ENCODE data around the gene FGF6.

DNA sequence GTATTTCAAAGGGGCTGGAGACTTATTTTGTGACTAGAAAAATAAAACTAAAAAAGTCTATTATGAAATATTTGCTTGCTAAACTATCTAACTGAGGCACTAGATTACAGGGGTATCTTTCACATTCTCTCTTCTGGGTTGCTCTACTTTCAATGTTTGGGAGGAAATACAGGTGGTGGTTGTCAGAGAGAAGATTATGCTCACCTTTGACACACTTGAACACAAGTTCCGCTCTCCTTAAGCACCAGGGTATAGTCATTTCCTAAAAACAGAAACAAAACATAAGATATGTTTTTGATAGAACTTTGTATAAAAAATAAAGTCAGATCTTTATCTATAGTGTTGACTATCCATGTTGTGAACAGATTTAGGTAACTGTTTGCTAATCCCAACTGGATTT is 45.4 kb upstream of the FGF6 start:
- no peak for TF ChIP-seq EP300 (IDR thresholded peaks at IDR 0.05; ENCODE audit: borderline replicate concordance in 1 of 2, low read depth in 1 of 2, low read length in 1 of 2)
- TF ChIP-seq, protein P1, sequence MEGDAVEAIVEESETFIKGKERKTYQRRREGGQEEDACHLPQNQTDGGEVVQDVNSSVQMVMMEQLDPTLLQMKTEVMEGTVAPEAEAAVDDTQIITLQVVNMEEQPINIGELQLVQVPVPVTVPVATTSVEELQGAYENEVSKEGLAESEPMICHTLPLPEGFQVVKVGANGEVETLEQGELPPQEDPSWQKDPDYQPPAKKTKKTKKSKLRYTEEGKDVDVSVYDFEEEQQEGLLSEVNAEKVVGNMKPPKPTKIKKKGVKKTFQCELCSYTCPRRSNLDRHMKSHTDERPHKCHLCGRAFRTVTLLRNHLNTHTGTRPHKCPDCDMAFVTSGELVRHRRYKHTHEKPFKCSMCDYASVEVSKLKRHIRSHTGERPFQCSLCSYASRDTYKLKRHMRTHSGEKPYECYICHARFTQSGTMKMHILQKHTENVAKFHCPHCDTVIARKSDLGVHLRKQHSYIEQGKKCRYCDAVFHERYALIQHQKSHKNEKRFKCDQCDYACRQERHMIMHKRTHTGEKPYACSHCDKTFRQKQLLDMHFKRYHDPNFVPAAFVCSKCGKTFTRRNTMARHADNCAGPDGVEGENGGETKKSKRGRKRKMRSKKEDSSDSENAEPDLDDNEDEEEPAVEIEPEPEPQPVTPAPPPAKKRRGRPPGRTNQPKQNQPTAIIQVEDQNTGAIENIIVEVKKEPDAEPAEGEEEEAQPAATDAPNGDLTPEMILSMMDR (IDR thresholded peaks at IDR 0.05): no peak
- no peak for TF ChIP-seq RAD21 (IDR thresholded peaks at IDR 0.05; ENCODE audit: low read length)
- TF ChIP-seq, protein P2, sequence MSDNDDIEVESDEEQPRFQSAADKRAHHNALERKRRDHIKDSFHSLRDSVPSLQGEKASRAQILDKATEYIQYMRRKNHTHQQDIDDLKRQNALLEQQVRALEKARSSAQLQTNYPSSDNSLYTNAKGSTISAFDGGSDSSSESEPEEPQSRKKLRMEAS (IDR thresholded peaks at IDR 0.05; ENCODE audit: low read depth): no peak
- no peak for TF ChIP-seq RFX5 (IDR thresholded peaks at IDR 0.05; ENCODE audit: low read length)
- no peak for TF ChIP-seq JUND (IDR thresholded peaks at IDR 0.05)
- TF ChIP-seq RXRA (IDR thresholded peaks at IDR 0.05; ENCODE audit: borderline replicate concordance, low read depth): no peak
- no peak for TF ChIP-seq NRF1 (IDR thresholded peaks at IDR 0.05; ENCODE audit: low read depth, low read length)
- no peak for TF ChIP-seq GATA2 (CRISPR knock-in tag; IDR thresholded peaks at IDR 0.05)
- TF ChIP-seq, protein P3, sequence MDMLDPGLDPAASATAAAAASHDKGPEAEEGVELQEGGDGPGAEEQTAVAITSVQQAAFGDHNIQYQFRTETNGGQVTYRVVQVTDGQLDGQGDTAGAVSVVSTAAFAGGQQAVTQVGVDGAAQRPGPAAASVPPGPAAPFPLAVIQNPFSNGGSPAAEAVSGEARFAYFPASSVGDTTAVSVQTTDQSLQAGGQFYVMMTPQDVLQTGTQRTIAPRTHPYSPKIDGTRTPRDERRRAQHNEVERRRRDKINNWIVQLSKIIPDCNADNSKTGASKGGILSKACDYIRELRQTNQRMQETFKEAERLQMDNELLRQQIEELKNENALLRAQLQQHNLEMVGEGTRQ (IDR thresholded peaks at IDR 0.05; ENCODE audit: borderline replicate concordance, low read depth, low read length): no peak
- no peak for TF ChIP-seq SMC3 (IDR thresholded peaks at IDR 0.05; ENCODE audit: low read depth, low read length)
- TF ChIP-seq FOXM1 (IDR thresholded peaks at IDR 0.05; ENCODE audit: low read depth): no peak
- TF ChIP-seq POLR2AphosphoS5 (IDR thresholded peaks at IDR 0.05; ENCODE audit: low read depth, low read length): no peak
